ENCODE results near the gene MTHFD1L.
"Not testable (repeated sequence)": the region's sequence is repeated elsewhere in the genome, so short reads cannot be mapped to it uniquely, and the experiment has no call there.

Gene MTHFD1L

GRCh38 chr6:151038616-151039015, 173.1 kb downstream of the MTHFD1L start:
- H3K4me3 ChIP-seq (ENCODE audit: control insufficient read depth, low read depth, low read length): no peak overlapping the region
- no peak for DNase-seq (ENCODE audit: low read depth)
- TF ChIP-seq CTCF (conservative IDR thresholded peaks at IDR 0.05; ENCODE audit: control insufficient read depth, insufficient read depth, low read depth, low read length): no peak

GRCh38 chr6:151040888-151041521, 175.5 kb downstream of the MTHFD1L start:
- DNase-seq (ENCODE audit: low read depth): peak; percentile 97
- H3K4me3 ChIP-seq (ENCODE audit: control insufficient read depth, low read depth, low read length): not testable (repeated sequence)

GRCh38 chr6:151041686-151042085, 176.2 kb downstream of the MTHFD1L start:
- DNase-seq (ENCODE audit: low read depth): no peak
- no peak for TF ChIP-seq CTCF (conservative IDR thresholded peaks at IDR 0.05; ENCODE audit: control insufficient read depth, insufficient read depth, low read depth, low read length)
- H3K4me3 ChIP-seq (ENCODE audit: control insufficient read depth, low read depth, low read length): no peak overlapping the region

GRCh38 chr6:151042911-151043330, 177.4 kb downstream of the MTHFD1L start:
- not testable (repeated sequence) for H3K4me3 ChIP-seq (ENCODE audit: control insufficient read depth, low read depth, low read length)
- peak; percentile 62 for DNase-seq (ENCODE audit: low read depth)

- no peak for DNase-seq (ENCODE audit: low read depth)
- H3K4me3 ChIP-seq (ENCODE audit: control insufficient read depth, low read depth, low read length): no peak overlapping the region
- TF ChIP-seq CTCF (conservative IDR thresholded peaks at IDR 0.05; ENCODE audit: control insufficient read depth, insufficient read depth, low read depth, low read length): no peak
Observed at GRCh38 chr6:151043944-151044343, 178.4 kb downstream of the MTHFD1L start.

- peak overlapping the region; percentile 20 for H3K4me3 ChIP-seq (ENCODE audit: control insufficient read depth, low read depth, low read length)
- TF ChIP-seq CTCF (conservative IDR thresholded peaks at IDR 0.05; ENCODE audit: control insufficient read depth, insufficient read depth, low read depth, low read length): no peak
Observed at GRCh38 chr6:151044465-151045441, 179.3 kb downstream of the MTHFD1L start.

GRCh38 chr6:151045511-151046222, 180.2 kb downstream of the MTHFD1L start:
- H3K4me3 ChIP-seq (ENCODE audit: control insufficient read depth, low read depth, low read length): not testable (repeated sequence)
- peak; percentile 92 for DNase-seq (ENCODE audit: low read depth)

More at GRCh38 chr6:151044465-151045441, 179.3 kb downstream of the MTHFD1L start:
- DNase-seq (ENCODE audit: low read depth): peak; percentile 92

- TF ChIP-seq CTCF (conservative IDR thresholded peaks at IDR 0.05; ENCODE audit: control insufficient read depth, insufficient read depth, low read depth, low read length): no peak
- DNase-seq (ENCODE audit: low read depth): no peak
- no peak overlapping the region for H3K4me3 ChIP-seq (ENCODE audit: control insufficient read depth, low read depth, low read length)
Observed at GRCh38 chr6:151051164-151051563, 185.7 kb downstream of the MTHFD1L start.
